Inflammatory macrophage treated with lipopolysaccharide for 4 hours (primary cell): ENCODE measurements around the gene GSTO2.

Experiments
- DNase-seq: peaks from one replicate; pipeline ENCODE4 v3.0.0-alpha.2; 2020

GSTO2 gene

GRCh38 chr10:104286939-104287338 is 18.0 kb downstream of the GSTO2 start:
- no peak for DNase-seq

DNA sequence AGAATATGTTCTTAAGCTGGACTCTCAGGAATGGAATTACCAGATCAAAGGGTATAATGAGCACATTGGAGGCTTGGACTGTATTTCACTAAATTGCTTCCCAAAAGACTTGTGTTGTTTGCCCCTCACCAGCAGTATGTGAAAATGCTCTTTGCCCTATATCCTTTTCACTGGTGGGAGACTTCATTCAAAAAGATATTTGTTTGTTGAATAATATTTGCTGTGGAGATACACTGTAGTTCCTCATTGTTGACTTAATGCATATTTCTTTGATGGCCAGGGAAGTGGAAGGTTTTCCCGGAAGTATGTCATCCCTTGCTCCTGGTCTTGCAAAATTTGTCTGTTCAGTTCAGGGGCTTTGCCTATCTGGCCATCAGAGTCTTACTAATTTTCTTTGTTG is 19.4 kb downstream of the GSTO2 start:
- peak; percentile 44 for DNase-seq

- peak; percentile 90 for DNase-seq
Measured at GRCh38 chr10:104291439-104291951, 22.5 kb downstream of the GSTO2 start.

DNA sequence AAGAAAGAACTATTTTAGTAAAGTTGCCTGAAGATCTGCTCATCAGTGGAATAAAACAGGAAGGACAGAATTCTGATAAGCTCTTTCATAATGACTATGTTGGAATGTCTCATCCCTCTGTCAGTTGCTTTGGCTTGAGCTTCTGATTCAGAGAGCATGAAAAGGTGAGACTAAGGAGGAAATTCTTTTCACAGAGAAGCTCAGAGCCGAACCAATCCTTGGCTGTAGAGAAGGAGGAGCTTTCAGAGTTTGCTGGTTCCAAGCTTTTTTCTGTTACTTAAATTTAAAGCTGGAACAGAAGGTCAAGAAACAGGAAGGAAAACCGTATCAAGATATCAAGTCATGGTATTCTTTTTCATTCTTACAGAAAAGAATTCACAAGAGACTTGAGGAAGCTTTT is 24.0 kb downstream of the GSTO2 start:
- peak; percentile 66 for DNase-seq

GRCh38 chr10:104293781-104294321 is 24.9 kb downstream of the GSTO2 start:
- no peak for DNase-seq

DNA sequence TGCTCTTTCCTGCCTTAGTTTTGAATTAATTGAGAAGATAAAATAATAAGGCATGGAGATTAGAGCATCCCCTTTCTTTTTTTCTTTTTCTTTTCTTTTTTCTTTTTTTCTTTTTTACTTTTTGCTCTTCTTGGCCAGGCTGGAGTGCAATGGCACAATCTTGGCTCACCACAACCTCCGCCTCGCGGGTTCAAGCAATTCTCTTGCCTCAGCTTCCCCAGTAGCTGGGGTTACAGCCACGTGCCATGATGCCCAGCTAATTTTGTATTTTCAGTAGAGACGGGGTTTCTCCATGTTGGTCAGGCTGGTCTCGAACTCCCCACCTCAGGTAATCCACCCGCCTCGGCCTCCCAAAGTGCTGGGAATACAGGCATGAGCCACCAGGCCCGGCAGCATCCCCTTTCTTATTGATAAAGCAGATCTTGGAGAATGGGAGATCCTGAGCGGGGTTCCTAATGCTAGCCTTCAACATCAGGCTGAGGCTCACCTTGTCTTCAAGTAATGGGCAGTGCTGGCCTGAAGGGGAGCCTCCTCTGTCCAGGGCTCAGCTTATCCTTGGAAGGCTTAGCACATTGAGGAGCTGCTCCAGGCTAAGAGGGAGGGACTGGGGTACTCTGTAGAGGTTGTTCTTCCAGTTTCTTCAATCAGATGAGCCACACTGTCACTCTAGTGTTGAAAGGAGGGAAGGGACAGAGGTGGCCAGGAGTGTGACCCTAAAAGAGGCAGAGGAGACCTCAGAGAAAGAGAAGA is 27.9 kb downstream of the GSTO2 start:
- DNase-seq: no peak

- DNase-seq: no peak
Measured at GRCh38 chr10:104297697-104298660, 29.0 kb downstream of the GSTO2 start.

- DNase-seq: no peak
Measured at GRCh38 chr10:104299031-104299904, 30.3 kb downstream of the GSTO2 start.

- DNase-seq: no peak
Measured at GRCh38 chr10:104300002-104300735, 31.2 kb downstream of the GSTO2 start.

DNA sequence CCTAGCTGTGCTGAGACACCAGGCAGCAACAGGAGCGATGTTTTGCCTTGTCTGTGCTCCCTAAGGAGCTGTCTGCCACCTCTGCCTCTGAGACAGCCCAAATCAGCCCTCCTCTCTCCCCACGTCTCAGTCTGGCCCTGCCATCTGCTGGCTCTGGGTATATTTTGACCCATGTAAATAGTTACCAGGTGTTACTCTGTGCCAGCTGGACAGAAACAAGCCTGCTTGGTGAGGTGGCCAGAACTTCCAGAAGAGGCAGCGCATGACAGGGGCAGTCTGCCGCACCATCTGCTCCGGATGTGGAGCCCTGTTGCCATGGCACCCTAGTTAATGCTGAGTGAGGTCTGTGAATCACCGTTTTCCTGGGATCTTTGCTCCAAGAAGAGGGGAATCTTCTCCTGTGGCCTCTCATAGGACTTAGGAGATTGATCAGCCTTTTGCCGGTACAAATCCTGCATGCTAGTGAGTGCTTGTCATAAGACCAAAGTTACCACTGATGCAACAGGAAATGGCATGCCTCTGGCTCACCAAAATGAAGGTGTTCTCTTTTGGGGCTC is 31.8 kb downstream of the GSTO2 start:
- no peak for DNase-seq

GRCh38 chr10:104301907-104302690 is 33.1 kb downstream of the GSTO2 start:
- DNase-seq: no peak

- no peak for DNase-seq
Measured at GRCh38 chr10:104303594-104304355, 34.8 kb downstream of the GSTO2 start.

DNA sequence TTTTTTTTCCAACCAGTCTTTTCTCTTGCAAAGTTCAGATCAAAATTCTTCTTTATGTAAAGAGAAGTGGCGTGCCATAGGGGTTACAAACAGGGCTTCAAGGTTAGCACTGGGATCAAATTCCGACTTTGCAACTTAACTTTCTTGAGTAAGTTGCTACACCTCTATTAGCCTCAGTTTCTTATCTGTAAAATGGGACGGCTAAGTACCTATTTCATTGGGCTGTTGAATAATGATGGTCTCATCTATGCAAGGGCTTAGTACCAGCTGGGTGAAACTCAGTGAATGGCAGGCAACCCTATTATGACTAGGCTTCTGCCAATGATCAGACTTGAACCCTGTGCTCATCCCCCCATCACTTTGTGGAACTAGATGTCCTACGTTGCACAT is 35.4 kb downstream of the GSTO2 start:
- DNase-seq: no peak

- no peak for DNase-seq
Measured at GRCh38 chr10:104304927-104305326, 35.9 kb downstream of the GSTO2 start.

GRCh38 chr10:104306897-104307296 is 37.9 kb downstream of the GSTO2 start:
- no peak for DNase-seq

GRCh38 chr10:104307576-104308438 is 38.8 kb downstream of the GSTO2 start:
- DNase-seq: no peak

GRCh38 chr10:104308439-104308903 is 39.5 kb downstream of the GSTO2 start:
- no peak for DNase-seq
